ENCODE measurements around the gene REEP6. TPM values are rescaled to one million over a fixed set of nuclear protein-coding genes. Genes with fewer than 3 reads are reported as not detected.

Gene REEP6
- total and polyA plus RNA-seq, 2 of the 4 experiments (the other 2 are of a cell fraction), result 1.3 to 2.2 TPM

- intact Hi-C loops (cut with micrococcal nuclease), result no loop called here
These were observed 48.0 kb downstream of the REEP6 start for GRCh38 chr19:1538978-1539377.

More at GRCh38 chr19:1538978-1539377, 48.0 kb downstream of the REEP6 start:
- H3K23ac ChIP-seq (ENCODE audit: low read depth, low read length), result no peak overlapping the region; the same call in 1 of the 2 replicates
- TF ChIP-seq MXI1 (IDR thresholded peaks at IDR 0.05; ENCODE audit: borderline replicate concordance, low read depth, low read length) (no peak), MAZ (IDR thresholded peaks at IDR 0.05; ENCODE audit: borderline replicate concordance, low read depth, low read length) (no peak), ELK1 (IDR thresholded peaks at IDR 0.05; ENCODE audit: borderline replicate concordance, low read depth, low read length) (no peak), BHLHE40 (IDR thresholded peaks at IDR 0.05; ENCODE audit: low read depth, low read length) (no peak), USF2 (IDR thresholded peaks at IDR 0.05; ENCODE audit: low read depth, low read length) (no peak), CHD1 (IDR thresholded peaks at IDR 0.05; ENCODE audit: low read depth, low read length) (no peak), SMC3 (IDR thresholded peaks at IDR 0.05; ENCODE audit: low read depth, low read length) (no peak), CEBPB (IDR thresholded peaks at IDR 0.05; ENCODE audit: low read depth, low read length) (no peak), NFE2L2 (IDR thresholded peaks at IDR 0.05; ENCODE audit: low read depth, low read length) (no peak), MAFK (IDR thresholded peaks at IDR 0.05; ENCODE audit: low read depth, low read length) (no peak), FOS (IDR thresholded peaks at IDR 0.05; ENCODE audit: low read depth, low read length) (no peak), RFX5 (IDR thresholded peaks at IDR 0.05; ENCODE audit: low read depth, low read length) (no peak)
- TF ChIP-seq, protein P1, sequence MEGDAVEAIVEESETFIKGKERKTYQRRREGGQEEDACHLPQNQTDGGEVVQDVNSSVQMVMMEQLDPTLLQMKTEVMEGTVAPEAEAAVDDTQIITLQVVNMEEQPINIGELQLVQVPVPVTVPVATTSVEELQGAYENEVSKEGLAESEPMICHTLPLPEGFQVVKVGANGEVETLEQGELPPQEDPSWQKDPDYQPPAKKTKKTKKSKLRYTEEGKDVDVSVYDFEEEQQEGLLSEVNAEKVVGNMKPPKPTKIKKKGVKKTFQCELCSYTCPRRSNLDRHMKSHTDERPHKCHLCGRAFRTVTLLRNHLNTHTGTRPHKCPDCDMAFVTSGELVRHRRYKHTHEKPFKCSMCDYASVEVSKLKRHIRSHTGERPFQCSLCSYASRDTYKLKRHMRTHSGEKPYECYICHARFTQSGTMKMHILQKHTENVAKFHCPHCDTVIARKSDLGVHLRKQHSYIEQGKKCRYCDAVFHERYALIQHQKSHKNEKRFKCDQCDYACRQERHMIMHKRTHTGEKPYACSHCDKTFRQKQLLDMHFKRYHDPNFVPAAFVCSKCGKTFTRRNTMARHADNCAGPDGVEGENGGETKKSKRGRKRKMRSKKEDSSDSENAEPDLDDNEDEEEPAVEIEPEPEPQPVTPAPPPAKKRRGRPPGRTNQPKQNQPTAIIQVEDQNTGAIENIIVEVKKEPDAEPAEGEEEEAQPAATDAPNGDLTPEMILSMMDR (conservative IDR thresholded peaks at IDR 0.05; ENCODE audit: low read depth, low read length), result no peak
- CTCF ChIA-PET, result no interaction called here
- no peak overlapping the region for H2BK15ac ChIP-seq (ENCODE audit: low read depth, low read length)
- no peaks in the 10 kb centered on the region for H3K36me3 ChIP-seq (ENCODE audit: control insufficient read depth, insufficient read depth, low read length)
- H3K4me3 ChIP-seq (ENCODE audit: insufficient read depth, low read depth, low read length), result no peak overlapping the region
- no peak overlapping the region for H3K14ac ChIP-seq (replicated peaks; ENCODE audit: low read depth, low read length)
- 0 out of 2 replicates have a peak, but pooled peaks have one; percentile 17 for ATAC-seq (ENCODE audit: low read depth)
- no TSS peak for BruUV-seq (replicated peaks)
- H3K9ac ChIP-seq (ENCODE audit: low read depth, low read length), result no peak overlapping the region
- H4K91ac ChIP-seq (ENCODE audit: insufficient read depth, low read depth, low read length), result no peak overlapping the region
- H2AFZ ChIP-seq (replicated peaks; ENCODE audit: low read length, poor library complexity), result peak overlapping the region; percentile 79
- no peaks in the 10 kb centered on the region for H4K20me1 ChIP-seq (ENCODE audit: insufficient read depth, low read length)
- in situ Hi-C loops (cut with MboI; ENCODE audit: low sequenced_read_pairs), result loop anchor here (25.0 kb wide), 1 partner anchor 248 kb away; no protein-coding TSS in a partner anchor
- H3K79me1 ChIP-seq (ENCODE audit: low read depth in 1 of 2, low read length in 2 of 2), result no peaks in the 10 kb centered on the region
- no peak overlapping the region for H2BK20ac ChIP-seq (ENCODE audit: low read depth, low read length)
- POLR2A ChIA-PET (ENCODE audit: unreplicated experiment), result no interaction called here
- no peaks in the 10 kb centered on the region for H3K9me1 ChIP-seq (ENCODE audit: insufficient read depth, low read length)
- H2AK5ac ChIP-seq (ENCODE audit: low read depth, low read length), result no peak overlapping the region
- dilution Hi-C loops (cut with HindIII; ENCODE audit: low sequenced_read_pairs, unreplicated experiment), result no loop called here
- WGBS, 2 experiments (ENCODE audit: extremely low coverage in 2 of 2, insufficient read length in 1 of 2), result no CpG with 5 or more reads among the region's 15 CpGs
- H4K5ac ChIP-seq (ENCODE audit: low read depth, low read length), result no peak overlapping the region
- H2BK5ac ChIP-seq (ENCODE audit: low read depth, low read length, poor library complexity, severe bottlenecking), result no peak overlapping the region
- no peak overlapping the region for H3K27ac ChIP-seq (ENCODE audit: insufficient read depth, low read length)
- H3K18ac ChIP-seq (ENCODE audit: low read depth, low read length), result no peak overlapping the region
- peak overlapping the region; percentile 76 for H3K4me2 ChIP-seq (ENCODE audit: low read depth, low read length)
- no peak overlapping the region for H4K8ac ChIP-seq (ENCODE audit: low read depth in 2 of 2, low read length in 2 of 2)
- no peak overlapping the region for H2AK9ac ChIP-seq (replicated peaks; ENCODE audit: low read depth, low read length, poor library complexity)
- H3K4ac ChIP-seq (ENCODE audit: low read depth, low read length), result no peak overlapping the region
- H2BK120ac ChIP-seq (ENCODE audit: low read depth, low read length), result no peak overlapping the region
- H3K56ac ChIP-seq (ENCODE audit: extremely low read depth, insufficient read depth, low read length), result no peak overlapping the region
- peaks cover 2% of the 10 kb centered on the region; the same call in 1 of the 2 replicates for H3K4me1 ChIP-seq (ENCODE audit: control insufficient read depth, insufficient read depth, low read length)
- no peaks in the 10 kb centered on the region for H3K9me3 ChIP-seq (ENCODE audit: control insufficient read depth, insufficient read depth, low read length)
- no peak for DNase-seq
- peaks cover 2% of the 10 kb centered on the region for H3K27me3 ChIP-seq (ENCODE audit: control insufficient read depth, insufficient read depth, low read length)
